ENCODE measurements around the gene DNAJC15.
"Not testable (repeated sequence)": the region's sequence is repeated elsewhere in the genome, so short reads cannot be mapped to it uniquely, and the experiment has no call there.

DNAJC15 gene

GRCh38 chr13:43005460-43006236 lies 17.7 kb upstream of the DNAJC15 start:
- DNase-seq = no peak

GRCh38 chr13:43006893-43007631 lies 16.3 kb upstream of the DNAJC15 start:
- DNase-seq = no peak

GRCh38 chr13:43008596-43008995 lies 14.8 kb upstream of the DNAJC15 start:
- DNase-seq = no peak

GRCh38 chr13:43009506-43009905 lies 13.9 kb upstream of the DNAJC15 start:
- DNase-seq = no peak

GRCh38 chr13:43014162-43014561 lies 9.2 kb upstream of the DNAJC15 start:
- DNase-seq = no peak

GRCh38 chr13:43016226-43016625 lies 7.2 kb upstream of the DNAJC15 start:
- DNase-seq = no peak

- no peak for DNase-seq
Observed at GRCh38 chr13:43019811-43020210, 3.6 kb upstream of the DNAJC15 start.

GRCh38 chr13:43020794-43021193 lies 2.6 kb upstream of the DNAJC15 start:
- DNase-seq = no peak

GRCh38 chr13:43021926-43022670 lies 1.3 kb upstream of the DNAJC15 start:
- DNase-seq = no peak

GRCh38 chr13:43022934-43023288 lies 475 bp upstream of the DNAJC15 start:
- DNase-seq = no peak

GRCh38 chr13:43026262-43026661 lies 2.9 kb downstream of the DNAJC15 start:
- DNase-seq = no peak

GRCh38 chr13:43030548-43030947 lies 7.2 kb downstream of the DNAJC15 start:
- DNase-seq = no peak

GRCh38 chr13:43031881-43032280 lies 8.5 kb downstream of the DNAJC15 start:
- no peak for DNase-seq

GRCh38 chr13:43033038-43033437 lies 9.7 kb downstream of the DNAJC15 start:
- no peak for DNase-seq

- DNase-seq = no peak
Observed at GRCh38 chr13:43036351-43037250, 13.2 kb downstream of the DNAJC15 start.

GRCh38 chr13:43039966-43040365 lies 16.6 kb downstream of the DNAJC15 start:
- DNase-seq = no peak

GRCh38 chr13:43040581-43041368 lies 17.4 kb downstream of the DNAJC15 start:
- not testable (repeated sequence) for DNase-seq

- no peak for DNase-seq
Observed at GRCh38 chr13:43041369-43041921, 18.1 kb downstream of the DNAJC15 start.

- DNase-seq = no peak
Observed at GRCh38 chr13:43042410-43042921, 19.1 kb downstream of the DNAJC15 start.

GRCh38 chr13:43044720-43045301 lies 21.4 kb downstream of the DNAJC15 start:
- DNase-seq = no peak

GRCh38 chr13:43045302-43045773 lies 22.0 kb downstream of the DNAJC15 start:
- not testable (repeated sequence) for DNase-seq
